Lower leg skin (tissue), 3 donors: ENCODE measurements around the gene SFXN2.

Source experiments
- POLR2A ChIP-seq, 2 donors: fragments of 450-650 bp; IDR thresholded peaks; one replicate each; pipeline ENCODE4 v1.6.1; 2016 to 2017; ENCODE audit warnings: antibody characterized with exemption in 2 of 2, mild to moderate bottlenecking in 1 of 2, moderate library complexity in 1 of 2
- TF ChIP-seq, protein P1 (sequence below), 3 donors: fragments of 450-650 bp; IDR thresholded peaks; one replicate each; pipeline ENCODE4 v1.5.1; 2016; ENCODE audit warnings: antibody characterized with exemption in 3 of 3, mild to moderate bottlenecking in 3 of 3, moderate library complexity in 2 of 3

DNA sequence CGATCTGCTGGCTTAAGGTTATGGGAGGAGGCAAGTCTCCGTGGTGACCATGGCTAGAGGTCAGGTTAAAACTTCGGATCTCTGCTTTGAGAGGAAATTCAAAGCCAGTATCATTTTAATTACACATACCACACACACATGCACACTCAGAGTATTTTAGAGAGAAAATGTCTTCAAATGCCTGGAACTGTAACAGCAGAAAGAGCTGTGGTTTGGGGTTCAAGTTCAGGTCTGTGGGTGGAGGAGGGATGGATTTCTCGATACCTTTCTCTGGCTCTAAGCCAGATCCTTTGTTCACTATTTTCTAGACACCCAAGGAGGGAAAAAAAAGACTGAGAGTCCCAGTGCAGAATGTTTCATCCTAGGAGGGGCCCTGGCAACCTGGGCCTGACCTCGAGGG lies 32.7 kb upstream of the SFXN2 start:
- no peak for TF ChIP-seq POLR2A (IDR thresholded peaks at IDR 0.05)
- TF ChIP-seq, protein P1, sequence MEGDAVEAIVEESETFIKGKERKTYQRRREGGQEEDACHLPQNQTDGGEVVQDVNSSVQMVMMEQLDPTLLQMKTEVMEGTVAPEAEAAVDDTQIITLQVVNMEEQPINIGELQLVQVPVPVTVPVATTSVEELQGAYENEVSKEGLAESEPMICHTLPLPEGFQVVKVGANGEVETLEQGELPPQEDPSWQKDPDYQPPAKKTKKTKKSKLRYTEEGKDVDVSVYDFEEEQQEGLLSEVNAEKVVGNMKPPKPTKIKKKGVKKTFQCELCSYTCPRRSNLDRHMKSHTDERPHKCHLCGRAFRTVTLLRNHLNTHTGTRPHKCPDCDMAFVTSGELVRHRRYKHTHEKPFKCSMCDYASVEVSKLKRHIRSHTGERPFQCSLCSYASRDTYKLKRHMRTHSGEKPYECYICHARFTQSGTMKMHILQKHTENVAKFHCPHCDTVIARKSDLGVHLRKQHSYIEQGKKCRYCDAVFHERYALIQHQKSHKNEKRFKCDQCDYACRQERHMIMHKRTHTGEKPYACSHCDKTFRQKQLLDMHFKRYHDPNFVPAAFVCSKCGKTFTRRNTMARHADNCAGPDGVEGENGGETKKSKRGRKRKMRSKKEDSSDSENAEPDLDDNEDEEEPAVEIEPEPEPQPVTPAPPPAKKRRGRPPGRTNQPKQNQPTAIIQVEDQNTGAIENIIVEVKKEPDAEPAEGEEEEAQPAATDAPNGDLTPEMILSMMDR (IDR thresholded peaks at IDR 0.05): no peak
